ENCODE measurements around the gene MKRN2.

MKRN2 gene

DNA sequence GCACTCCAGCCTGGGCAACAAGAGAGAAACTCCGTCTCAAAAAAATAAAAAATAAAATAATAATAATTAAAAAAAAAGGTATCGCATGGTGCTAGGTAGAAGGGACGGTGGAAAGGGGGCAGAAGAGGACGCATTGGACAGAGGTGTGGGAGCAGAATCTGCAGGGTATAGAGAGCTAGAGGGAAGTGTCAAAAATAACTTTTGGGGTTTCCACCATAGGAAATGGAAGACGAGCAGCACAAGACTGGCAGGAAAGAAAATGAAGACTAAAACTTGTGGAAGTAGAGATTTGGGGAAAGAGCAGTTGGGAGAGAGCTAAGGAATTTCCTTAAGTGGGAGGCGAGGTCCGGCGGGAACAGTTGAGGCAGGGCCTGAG lies 585 bp upstream of the MKRN2 start:
- no peak for DNase-seq

DNA sequence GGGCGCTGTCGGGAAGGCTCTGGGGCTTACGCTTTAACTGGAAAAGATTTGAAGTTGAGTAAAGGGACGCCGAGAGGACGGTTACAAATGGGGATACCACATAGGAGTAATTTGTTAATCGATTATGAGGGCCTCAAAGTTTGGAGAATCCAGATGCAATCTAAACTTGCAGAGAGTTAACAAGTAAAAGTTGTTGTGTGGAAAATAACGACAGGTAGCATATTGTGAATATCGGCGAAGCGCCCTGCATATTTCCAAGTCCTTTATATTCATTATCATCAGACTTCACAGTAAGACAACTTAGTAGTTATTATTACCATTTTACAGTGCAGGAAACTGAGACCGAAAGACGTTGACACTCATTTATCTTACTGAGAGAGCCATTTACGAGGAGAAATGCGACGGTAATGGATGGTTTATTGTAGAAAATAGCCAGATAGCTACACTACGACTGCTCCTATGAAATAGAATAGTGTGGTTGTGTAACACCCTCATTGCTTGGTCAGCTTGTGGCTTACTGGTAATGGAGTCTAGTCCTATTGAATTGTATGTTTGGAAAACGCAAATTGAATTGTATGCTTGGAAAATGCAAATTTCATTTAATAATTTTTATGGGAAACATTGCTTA lies 700 bp downstream of the MKRN2 start:
- DNase-seq = no peak

DNA sequence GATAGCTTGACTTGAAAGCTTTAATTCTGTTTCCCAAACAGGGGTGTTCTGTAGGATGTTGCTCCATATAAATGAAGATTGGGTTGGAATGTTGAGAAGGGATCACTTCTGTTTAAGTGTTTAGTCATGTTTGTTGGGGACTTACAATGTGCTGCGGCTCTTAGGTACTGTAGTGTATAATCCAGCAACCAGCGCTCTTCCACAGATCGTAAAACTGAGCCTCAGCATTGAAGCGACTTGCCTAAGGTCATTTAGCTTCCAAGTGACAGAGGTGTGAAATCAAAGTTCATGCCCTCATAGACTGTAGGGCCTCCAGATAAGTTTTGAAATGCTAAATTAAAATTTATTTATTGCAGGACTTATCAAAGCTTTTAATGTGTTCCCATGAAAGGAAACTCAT lies 1.8 kb downstream of the MKRN2 start:
- DNase-seq = no peak

DNA sequence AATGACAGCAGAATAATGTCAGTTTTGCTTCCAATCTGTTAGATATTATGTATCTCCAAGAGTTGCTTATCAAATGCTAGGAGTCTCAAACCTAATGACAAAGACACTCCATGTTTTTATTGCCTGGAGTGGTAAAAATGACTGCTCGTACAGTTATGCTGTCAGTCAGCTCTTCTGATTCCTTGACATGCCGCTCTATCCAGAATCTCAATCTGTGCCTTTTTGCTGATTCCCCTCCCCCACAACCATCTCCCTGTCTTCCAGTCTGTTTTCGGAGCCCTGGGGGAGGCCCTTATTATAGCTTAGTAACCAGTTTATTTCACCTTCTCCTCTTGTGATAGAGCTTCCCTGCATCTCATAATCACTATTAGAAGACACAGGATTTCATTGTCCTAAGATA lies 2.6 kb downstream of the MKRN2 start:
- DNase-seq = no peak

DNA sequence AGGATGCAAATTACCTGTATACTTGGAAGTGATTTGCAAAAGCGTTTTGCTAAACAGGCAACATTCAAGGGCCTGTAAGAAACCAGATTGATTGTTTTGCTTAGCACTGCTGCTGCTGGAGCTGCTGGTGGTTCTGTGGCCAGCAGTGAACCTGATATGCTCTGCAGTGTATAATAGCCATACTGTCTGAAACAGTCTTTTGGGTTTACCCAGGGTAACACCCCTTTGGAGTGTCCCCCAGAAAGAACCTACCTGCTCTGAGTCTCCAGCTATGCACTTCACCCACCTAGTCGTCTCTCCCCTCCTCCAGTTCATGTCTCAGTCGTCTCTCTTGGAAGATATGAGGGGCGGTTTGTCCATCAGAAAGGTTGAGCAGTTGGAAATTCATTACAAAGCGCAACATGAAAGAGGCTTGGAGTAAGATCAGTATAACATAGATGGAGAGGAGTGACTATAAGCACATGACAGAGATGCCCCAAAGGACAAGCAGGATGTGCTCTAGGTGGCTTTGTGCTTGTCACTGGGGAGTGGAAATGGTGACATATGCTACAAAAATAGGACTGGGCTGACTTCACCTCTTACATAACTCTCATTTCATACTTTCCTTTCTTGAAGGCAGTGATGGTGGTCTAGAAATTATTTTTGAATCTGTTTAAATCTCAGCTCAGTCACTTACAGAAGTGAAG lies 3.8 kb downstream of the MKRN2 start:
- DNase-seq = no peak

DNA sequence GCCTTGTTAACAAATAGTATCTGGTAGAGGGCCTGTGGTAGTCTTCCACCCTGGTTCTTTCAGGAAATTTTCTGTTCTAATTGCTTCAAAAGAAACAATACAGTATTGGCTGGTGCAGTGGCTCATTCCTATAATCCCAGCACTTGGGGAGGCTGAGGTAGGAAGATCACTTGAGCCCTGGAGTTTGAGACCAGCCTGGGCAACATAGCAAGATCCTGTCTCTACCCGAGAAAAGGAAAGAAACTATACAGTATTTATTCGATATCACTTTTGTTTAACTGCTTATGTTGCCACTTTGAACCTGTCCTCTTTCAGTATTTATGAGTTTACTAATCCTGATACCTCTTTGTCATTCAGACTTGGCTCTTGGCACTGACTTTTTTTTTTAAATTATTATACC lies 4.5 kb downstream of the MKRN2 start:
- no peak for DNase-seq

DNA sequence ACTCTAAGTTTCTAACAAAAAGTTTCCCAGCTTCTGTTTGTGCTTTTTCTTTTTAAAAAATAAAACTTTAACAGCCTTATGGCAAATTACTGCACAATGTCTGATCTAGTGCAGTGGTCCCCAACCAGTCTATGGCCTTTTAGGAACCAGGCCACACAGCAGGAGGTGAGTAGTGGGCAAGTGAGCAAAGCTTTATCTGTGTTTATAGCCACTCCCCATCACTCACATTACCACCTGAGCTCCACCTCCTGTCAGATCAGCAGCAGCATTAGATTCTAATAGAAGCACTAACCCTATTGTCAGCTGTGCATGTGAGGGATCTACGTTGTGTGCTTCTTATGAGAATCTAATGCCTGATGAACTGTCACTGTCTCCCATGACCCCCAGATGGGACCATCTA lies 5.6 kb downstream of the MKRN2 start:
- DNase-seq = no peak

DNA sequence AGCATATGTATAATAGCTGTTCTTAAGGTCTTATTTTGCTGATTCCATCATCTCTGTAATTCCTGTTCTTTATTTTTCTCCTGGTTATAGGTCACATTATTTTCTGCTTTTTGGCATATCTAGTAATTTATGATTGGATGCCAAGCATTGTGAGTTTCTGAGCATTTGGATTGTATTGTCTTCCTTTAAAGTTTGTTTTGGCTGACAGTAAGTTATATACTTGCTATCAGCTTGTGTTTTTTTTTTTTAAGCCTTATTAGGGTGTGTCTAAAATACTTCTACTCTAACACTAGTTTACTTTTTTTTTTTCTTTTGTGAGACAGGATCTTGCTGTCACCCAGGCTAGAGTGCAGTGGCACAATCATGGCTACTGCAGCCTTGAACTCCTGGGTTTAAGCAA lies 10.1 kb downstream of the MKRN2 start:
- no peak for DNase-seq

DNA sequence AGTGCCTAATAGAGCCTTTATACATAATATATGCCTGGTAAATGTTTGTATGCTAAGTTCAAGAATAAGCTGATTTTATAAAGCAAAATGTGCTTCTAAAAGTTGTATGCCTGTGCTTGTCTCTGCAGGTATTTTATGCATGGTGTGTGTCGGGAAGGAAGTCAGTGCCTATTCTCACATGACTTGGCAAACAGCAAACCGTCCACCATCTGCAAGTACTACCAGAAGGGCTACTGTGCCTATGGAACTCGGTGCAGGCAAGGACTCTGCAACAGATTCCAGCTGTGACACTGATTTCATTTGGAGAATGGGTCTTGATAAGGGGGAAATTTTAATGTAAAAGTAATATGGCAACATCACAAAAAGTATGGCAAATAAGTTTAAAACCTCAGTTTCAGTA lies 11.9 kb downstream of the MKRN2 start:
- no peak for DNase-seq

DNA sequence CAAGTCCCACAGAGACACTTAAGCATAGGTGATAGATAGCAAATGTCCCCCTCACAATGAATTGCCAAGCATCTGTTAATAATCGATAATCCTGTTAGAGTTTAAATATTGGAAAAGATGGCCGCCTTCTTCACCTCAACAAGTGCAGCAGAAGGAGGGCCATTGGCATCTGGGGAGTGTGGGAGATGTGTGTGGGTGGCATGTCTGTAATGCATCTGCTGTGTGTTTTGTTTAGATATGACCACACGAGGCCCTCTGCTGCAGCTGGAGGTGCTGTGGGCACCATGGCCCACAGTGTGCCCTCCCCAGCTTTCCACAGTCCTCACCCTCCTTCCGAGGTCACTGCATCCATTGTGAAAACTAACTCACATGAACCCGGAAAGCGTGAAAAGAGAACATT lies 12.9 kb downstream of the MKRN2 start:
- DNase-seq = no peak

DNA sequence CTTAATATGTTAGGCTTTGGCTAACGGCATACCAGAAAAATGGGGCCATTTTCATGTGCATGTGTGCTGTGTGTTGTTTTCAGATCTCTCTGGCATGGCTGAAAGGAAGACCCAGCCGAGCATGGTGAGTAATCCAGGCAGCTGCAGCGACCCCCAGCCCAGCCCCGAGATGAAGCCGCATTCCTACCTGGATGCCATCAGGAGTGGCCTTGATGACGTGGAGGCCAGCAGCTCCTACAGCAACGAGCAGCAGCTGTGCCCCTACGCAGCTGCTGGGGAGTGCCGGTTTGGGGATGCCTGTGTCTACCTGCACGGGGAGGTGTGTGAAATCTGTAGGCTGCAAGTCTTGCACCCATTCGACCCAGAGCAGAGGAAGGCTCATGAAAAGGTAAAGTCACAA lies 15.1 kb downstream of the MKRN2 start:
- no peak for DNase-seq

DNA sequence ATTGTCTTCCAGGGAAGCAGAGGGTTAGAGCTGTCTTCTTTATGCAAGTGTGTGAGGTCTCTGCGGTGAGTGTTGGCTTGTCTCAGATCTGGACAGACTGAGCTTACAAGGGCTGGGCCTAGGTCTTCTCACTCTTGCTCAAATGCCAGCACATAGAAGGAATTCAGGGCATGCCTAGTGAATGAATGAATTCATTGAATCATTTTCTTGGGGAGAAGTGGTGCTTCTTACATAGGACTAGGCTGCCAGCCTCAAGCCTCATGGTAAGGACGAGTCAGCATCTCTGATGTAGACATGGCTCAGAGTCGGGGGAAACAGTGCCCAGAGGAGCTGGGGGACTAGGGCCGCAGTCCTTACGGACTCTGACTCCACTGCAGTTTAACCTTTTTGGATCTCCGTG lies 17.2 kb downstream of the MKRN2 start:
- DNase-seq = no peak

DNA sequence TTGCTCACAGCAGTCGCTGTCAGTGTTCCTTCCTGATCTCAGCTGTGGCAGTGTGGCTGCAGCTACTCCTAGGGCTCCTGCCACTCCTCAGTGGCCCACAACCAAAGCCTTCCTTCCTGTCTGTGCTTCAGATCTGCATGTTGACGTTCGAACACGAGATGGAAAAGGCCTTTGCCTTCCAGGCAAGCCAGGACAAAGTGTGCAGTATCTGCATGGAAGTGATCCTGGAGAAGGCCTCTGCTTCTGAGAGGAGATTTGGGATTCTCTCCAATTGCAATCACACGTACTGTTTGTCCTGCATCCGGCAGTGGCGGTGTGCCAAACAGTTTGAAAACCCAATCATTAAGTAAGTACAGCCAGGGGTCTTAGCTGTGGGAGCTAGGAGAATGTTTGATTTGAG lies 17.8 kb downstream of the MKRN2 start:
- no peak for DNase-seq

DNA sequence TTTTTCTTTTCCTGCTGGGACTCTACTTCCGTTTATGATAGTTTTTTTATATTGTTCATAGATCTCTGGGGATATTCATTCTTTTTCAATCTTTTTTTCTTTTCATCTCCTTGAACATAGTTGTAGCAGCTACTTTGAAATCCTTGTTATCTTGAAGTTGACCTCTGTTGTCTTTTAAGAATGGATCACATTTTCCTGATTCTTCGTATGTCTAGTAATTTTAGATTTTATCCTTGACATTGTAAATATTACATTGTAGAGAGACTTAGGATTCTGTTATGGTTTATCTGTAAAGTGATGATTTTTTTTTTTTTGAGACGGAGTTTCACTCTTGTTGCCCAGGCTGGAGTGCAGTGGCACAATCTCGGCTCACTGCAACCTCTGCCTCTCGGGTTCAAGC lies 20.5 kb downstream of the MKRN2 start:
- no peak for DNase-seq

DNA sequence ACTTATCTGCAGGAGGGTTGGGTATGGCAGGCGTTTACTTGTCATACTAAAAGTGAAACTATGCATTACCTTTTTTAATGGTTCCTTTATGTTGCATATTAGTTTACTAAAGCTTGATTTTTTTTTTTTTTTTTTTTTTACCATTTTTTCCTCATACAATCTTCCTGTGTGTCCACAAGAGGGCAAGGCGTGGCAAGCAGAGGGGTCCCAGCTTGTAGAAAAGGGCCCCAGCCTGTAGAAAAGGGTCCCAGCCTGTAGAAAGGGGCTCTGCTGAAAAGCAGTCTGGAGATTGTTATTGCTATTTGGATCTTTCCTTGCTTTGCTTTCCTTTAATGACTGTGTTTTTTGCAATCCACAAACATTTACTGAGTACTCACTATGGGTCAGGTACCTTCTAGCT lies 21.9 kb downstream of the MKRN2 start:
- DNase-seq = no peak

DNA sequence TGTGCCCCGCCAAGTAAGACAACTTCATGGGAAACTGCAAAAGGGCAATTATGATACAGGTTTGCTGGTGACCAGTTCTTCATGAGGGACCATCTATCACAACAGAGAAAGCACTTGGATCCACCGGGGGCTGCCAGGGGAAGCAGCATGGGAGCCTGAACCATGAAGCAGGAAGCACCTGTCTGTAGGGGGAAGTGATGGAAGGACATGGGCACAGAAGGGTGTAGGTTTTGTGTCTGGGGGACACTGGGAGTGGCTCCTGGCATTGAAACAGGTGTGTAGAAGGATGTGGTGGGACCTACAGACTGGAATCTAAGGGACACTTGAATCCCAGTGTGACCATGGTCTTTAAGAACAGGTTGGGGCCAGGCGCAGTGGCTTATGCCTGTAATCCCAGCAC lies 22.6 kb downstream of the MKRN2 start:
- no peak for DNase-seq

DNA sequence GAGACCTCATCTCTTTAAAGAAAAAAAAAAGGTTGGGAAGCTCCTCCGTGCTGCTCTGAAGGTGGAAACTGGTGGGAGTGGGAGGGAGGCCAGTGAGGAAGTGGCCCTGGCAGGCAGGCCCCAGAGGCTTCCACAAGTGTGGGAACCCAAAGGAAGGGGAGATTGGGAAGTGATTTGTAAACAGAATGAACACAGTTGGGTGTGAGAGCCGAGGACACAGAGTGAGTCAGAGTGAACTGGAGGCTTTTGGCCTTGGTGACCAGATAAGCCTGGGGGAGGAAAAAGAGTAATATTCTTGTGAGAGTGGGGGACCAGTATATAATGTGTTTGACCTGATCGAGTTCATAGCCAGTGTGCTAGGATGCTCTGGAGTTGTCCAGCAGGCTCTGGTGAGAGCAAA lies 23.0 kb downstream of the MKRN2 start:
- no peak for DNase-seq

DNA sequence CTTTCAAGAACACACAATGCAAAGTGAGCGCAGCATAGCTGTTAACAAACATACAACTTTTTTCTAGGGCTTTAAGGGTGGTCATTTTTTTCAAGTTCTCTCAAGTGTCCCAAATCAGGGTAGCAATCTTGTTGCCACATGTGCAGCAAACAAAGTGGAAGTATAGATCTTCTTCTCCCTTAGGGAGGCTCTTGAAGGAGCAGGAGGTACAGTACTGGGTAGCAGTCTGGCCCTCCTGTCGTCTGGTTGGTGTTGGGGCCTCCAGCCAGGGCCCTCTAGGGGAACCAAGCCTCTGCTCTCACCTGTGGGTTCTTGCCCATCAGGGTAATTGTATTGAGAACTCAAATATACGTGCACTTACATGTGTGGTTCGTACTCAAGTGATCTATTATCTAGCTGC lies 25.8 kb downstream of the MKRN2 start:
- no peak for DNase-seq

DNA sequence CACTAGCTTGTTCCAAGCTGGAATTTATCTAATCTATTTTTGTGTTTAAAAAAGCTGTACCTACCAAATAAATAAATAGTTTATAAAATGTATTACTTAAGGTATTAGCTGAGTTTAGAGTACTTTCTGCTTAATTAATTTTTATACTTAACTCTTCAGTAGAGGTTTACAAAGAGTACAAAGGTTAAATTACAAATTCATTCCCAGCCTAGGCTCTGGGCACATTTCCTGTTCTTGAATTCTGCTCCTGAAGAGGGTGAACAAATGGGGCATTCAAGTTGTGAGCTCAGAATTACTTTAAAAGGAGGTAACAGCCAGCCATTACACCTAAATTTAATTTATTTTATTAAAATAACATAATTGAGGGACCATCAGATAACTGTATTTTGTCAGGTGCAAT lies 26.4 kb downstream of the MKRN2 start:
- DNase-seq = no peak

DNA sequence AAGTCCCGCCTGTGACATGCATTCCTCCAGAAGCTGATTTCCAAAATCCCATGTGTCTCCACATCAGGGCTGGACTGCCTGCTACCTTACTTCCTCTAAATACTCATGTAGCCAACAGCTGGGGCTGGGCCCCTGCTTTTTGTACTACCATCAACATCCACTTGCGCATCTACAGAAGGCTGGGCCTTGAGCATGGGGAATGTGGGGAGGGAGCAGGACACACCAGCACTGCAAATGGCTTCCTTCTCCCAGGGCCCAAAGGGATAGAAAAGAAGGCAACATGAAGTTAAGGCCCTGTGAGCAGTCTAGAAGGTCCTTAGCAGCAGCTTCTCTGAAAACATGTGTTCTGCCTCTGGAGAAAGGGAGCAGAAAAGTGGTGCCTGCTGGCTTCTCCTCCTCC lies 27.2 kb downstream of the MKRN2 start:
- DNase-seq = no peak

DNA sequence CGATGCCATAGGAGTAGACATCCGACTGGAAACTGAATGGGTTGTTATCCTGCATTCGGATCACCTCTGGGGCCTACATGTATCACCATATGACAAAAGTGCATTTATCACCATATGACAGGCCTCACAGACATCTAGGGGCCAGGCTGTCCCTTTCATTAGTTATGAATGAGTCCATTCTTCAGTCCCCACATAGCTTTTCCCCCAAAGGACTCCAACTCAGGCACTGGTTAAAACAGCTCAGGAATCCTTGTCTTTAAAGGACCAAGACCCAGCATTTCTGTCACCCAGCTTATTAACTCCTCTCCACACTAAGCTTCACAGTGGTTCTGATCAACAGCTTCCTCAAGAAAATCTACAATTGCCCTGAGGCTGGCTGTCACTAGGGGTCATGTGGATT lies 28.3 kb downstream of the MKRN2 start:
- DNase-seq = no peak

DNA sequence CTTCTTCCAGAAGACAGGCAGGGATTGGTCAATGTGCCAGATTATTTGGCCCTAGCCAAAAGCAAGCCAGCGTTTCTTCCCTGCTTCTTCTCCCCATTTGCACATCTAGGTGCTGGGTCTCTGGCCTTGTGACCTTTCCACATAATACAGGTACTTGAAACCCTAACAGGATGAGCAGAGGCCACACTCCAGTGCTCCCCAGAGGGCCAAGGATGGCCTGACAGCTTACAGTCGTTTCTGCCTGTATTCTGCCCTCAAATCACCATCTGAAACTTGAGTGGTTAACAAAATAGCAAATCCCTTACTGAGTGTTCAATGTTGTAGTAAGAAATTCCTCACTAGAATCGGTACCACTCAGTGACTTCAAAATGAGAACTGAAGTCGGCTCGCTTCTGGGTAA lies 29.1 kb downstream of the MKRN2 start:
- no peak for DNase-seq

DNA sequence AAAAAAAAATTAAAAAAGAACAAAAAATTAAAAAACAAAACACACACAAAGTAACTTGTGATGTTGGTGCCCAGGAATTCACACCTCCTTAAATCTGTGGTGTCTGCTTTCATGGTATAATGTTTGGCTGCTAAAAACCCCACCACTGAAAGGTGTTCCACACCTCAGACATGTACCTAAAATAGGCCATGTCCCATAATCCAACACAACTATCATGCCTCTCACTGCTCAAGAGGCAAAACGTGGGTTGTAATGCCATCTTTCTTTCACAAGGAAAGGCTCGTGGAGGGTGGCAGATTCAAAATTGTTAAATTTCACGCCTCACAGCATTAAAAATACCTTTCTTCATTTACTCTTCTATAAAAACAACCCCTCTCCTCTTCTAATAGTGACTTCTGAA lies 29.5 kb downstream of the MKRN2 start:
- no peak for DNase-seq

DNA sequence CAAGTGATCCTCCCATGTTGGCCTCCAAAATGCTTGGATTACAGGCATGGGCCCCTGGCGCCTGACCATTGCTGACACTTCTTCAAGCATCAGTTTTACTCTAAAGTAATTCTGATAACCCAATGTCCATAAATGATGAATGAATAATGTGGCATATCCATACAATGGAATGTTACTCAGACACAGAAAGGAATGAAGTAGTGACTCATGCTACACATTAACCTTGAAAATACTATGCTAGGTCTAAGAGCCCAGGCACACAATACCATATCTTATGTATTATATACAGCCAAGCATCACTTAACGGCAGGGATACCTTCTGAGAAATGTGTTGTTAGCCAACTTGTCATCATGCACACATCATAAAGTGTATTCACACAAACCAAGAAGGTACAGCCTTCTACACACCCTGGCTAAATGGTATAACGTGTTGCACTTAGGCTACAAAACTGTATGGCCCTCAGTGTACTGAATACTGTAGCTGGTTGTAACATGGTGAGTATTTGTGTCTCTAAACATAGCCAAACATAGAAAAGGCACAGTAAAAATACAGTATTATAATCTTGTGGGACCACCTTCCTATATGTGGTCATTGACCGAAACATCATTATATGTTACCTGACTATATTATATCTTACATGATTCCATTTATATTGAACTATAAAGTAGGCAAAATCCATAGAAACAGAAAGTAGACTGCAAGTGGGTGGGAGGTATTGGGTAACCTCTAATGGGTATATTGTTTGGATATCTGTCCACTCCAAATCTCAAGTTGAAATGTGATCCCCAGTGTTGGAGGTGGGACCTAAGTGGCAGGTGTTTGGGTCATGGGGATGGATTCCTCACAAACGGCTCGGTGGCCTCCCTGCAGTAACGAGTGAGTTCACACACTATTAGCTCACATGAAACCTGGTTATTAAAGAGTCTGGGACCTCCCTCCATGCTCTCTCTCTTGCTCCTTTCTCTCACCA lies 31.4 kb downstream of the MKRN2 start:
- no peak for DNase-seq
